Measurements from ENCODE around the gene ZNF335. TPM values are rescaled to one million over a fixed set of nuclear protein-coding genes. Genes with fewer than 3 reads are reported as not detected.
"Not testable (repeated sequence)": the region's sequence is repeated elsewhere in the genome, so short reads cannot be mapped to it uniquely, and the experiment has no call there.

Gene ZNF335
- total RNA-seq, 2 donors from 2014 or later = 28.8 to 30.1 TPM

GRCh38 chr20:46000262-46000996 lies 28.4 kb upstream of the ZNF335 start:
- H3K27me3 ChIP-seq (replicated peaks; ENCODE audit: insufficient read depth) = no peaks in the 10 kb centered on the region
- TF ChIP-seq CTCF (IDR thresholded peaks at IDR 0.05) = no peak
- ATAC-seq (ENCODE audit: insufficient number of reproducible peaks, low FRiP score, low read depth) (no peak), DNase-seq (ENCODE audit: low spot score) (no peak)
- H3K27ac ChIP-seq = no peak overlapping the region
- no peak overlapping the region for H3K4me3 ChIP-seq
- H3K9me3 ChIP-seq = no peaks in the 10 kb centered on the region
- no peaks in the 10 kb centered on the region for H3K36me3 ChIP-seq
- no peaks in the 10 kb centered on the region for H3K4me1 ChIP-seq (ENCODE audit: control insufficient read depth in 1 of 2, low read depth in 2 of 2)

- ATAC-seq (ENCODE audit: insufficient number of reproducible peaks, low FRiP score, low read depth) = no peak
- no peaks in the 10 kb centered on the region for H3K36me3 ChIP-seq
- DNase-seq (ENCODE audit: low spot score) = no peak
- H3K4me1 ChIP-seq (ENCODE audit: control insufficient read depth in 1 of 2, low read depth in 2 of 2) = no peaks in the 10 kb centered on the region
- H3K4me3 ChIP-seq = no peak overlapping the region
- no peak overlapping the region for H3K27ac ChIP-seq
- no peaks in the 10 kb centered on the region for H3K27me3 ChIP-seq (replicated peaks; ENCODE audit: insufficient read depth)
- H3K9me3 ChIP-seq = no peaks in the 10 kb centered on the region
- TF ChIP-seq CTCF (IDR thresholded peaks at IDR 0.05) = no peak
Observed at GRCh38 chr20:45999557-46000261, 27.7 kb upstream of the ZNF335 start.

GRCh38 chr20:45998761-45999160 lies 26.8 kb upstream of the ZNF335 start:
- DNase-seq (ENCODE audit: low spot score) = no peak
- Histone ChIP-seq H3K36me3 (no peaks in the 10 kb centered on the region), H3K27me3 (replicated peaks; ENCODE audit: insufficient read depth) (no peaks in the 10 kb centered on the region), H3K4me3 (no peak overlapping the region), H3K27ac (no peak overlapping the region), H3K9me3 (no peaks in the 10 kb centered on the region), H3K4me1 (ENCODE audit: control insufficient read depth in 1 of 2, low read depth in 2 of 2) (no peaks in the 10 kb centered on the region)
- TF ChIP-seq CTCF (IDR thresholded peaks at IDR 0.05) = no peak
- no peak for ATAC-seq (ENCODE audit: insufficient number of reproducible peaks, low FRiP score, low read depth)

GRCh38 chr20:45998337-45998736 lies 26.3 kb upstream of the ZNF335 start:
- Histone ChIP-seq H3K4me3 (no peak overlapping the region), H3K4me1 (ENCODE audit: control insufficient read depth in 1 of 2, low read depth in 2 of 2) (no peaks in the 10 kb centered on the region), H3K36me3 (no peaks in the 10 kb centered on the region), H3K9me3 (no peaks in the 10 kb centered on the region), H3K27ac (no peak overlapping the region), H3K27me3 (replicated peaks; ENCODE audit: insufficient read depth) (no peaks in the 10 kb centered on the region)
- DNase-seq (ENCODE audit: low spot score) (no peak), ATAC-seq (ENCODE audit: insufficient number of reproducible peaks, low FRiP score, low read depth) (no peak)
- no peak for TF ChIP-seq CTCF (IDR thresholded peaks at IDR 0.05)

GRCh38 chr20:45997187-45997586 lies 25.2 kb upstream of the ZNF335 start:
- Histone ChIP-seq H3K27me3 (replicated peaks; ENCODE audit: insufficient read depth) (no peaks in the 10 kb centered on the region), H3K27ac (no peak overlapping the region), H3K4me1 (ENCODE audit: control insufficient read depth in 1 of 2, low read depth in 2 of 2) (no peaks in the 10 kb centered on the region), H3K4me3 (no peak overlapping the region), H3K9me3 (no peaks in the 10 kb centered on the region), H3K36me3 (no peaks in the 10 kb centered on the region)
- no peak for TF ChIP-seq CTCF (IDR thresholded peaks at IDR 0.05)
- no peak for DNase-seq (ENCODE audit: low spot score)
- no peak for ATAC-seq (ENCODE audit: insufficient number of reproducible peaks, low FRiP score, low read depth)

GRCh38 chr20:45995495-45996097 lies 23.6 kb upstream of the ZNF335 start:
- H3K9me3 ChIP-seq; H3K27ac ChIP-seq; H3K27me3 ChIP-seq (replicated peaks; ENCODE audit: insufficient read depth); ATAC-seq (ENCODE audit: insufficient number of reproducible peaks, low FRiP score, low read depth); DNase-seq (ENCODE audit: low spot score); H3K4me1 ChIP-seq (ENCODE audit: control insufficient read depth in 1 of 2, low read depth in 2 of 2); H3K4me3 ChIP-seq; H3K36me3 ChIP-seq: not testable (repeated sequence)

Data from thoracic aorta (tissue), 2 donors.